GM18505 (cell line): ENCODE data around the gene AFAP1L2.

ENCODE experiments used
- ATAC-seq: cut with Tn5 transposase; IDR thresholded peaks from one replicate; pipeline ENCODE4 v1.9.1; 2021; ENCODE audit not compliant: unreplicated experiment
- POLR2A ChIP-seq: IDR thresholded peaks from 4 replicates; pipeline ENCODE4 v1.6.1; 2011; ENCODE audit warnings: borderline replicate concordance; ENCODE audit not compliant: insufficient read depth, insufficient read length; ENCODE audit errors: extremely low read depth

The AFAP1L2 gene

DNA sequence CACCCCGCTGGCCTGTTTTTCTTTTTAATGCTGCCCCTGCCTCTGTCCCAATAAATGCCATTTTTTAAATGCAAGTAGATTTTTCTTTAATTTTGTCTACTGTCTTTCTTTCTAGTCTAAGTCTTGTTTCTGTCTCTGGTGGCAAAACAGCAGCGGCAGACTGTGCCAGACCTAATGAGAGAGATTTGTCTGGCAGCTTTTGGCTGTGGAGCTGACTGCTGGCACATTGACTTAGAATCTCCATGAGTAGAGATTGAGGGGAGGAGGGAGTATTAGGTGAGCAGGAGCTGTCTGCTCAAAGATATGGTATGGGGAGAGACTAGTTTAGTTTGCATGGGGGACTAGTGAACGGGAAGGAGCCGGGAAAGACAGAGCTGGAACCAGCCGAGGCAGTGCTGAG, 152.2 kb downstream of the AFAP1L2 start:
- no peak for ATAC-seq

DNA sequence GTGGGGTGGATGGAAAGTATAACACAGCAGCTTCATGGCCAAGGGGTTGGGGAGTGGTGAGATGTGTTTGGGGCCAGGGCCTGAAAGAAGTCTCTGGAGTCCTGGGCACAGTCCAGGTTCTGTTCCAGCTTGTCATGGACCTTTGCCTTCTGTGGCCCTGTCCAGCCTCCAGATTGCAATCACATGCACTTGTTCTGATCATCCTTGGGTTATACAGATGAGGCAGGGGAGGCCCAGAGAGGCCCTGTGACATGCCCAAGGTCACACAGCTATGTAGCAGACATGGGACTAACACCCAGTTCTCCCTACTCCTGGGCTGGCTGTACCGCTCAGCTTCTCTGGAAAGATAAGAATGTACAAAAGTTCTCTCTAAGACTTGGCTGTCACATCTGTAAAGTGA, 153.6 kb downstream of the AFAP1L2 start:
- no peak for ATAC-seq
- no peak for TF ChIP-seq POLR2A

More for the DNA sequence above, 152.2 kb downstream of the AFAP1L2 start:
- no peak for TF ChIP-seq POLR2A

DNA sequence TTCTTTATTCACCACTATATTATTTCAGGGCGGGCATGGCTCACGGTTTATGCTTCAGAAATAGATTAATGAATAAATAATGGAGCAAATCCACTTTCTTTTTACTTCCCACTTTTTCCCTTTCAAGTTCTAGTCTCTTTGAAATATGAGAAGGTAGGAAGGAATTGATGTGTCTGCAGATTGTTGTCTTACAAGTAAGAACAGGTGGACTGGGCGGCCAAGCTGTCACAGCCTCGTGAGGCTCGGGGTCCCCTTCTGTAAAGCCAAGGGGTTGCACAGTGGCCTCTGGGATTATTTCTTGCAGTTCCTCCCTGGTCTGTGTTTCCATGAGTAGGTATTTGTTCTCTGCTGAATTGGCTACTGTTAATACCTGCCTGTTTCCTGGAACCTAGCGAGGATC, 154.1 kb downstream of the AFAP1L2 start:
- no peak for ATAC-seq
- no peak for TF ChIP-seq POLR2A

DNA sequence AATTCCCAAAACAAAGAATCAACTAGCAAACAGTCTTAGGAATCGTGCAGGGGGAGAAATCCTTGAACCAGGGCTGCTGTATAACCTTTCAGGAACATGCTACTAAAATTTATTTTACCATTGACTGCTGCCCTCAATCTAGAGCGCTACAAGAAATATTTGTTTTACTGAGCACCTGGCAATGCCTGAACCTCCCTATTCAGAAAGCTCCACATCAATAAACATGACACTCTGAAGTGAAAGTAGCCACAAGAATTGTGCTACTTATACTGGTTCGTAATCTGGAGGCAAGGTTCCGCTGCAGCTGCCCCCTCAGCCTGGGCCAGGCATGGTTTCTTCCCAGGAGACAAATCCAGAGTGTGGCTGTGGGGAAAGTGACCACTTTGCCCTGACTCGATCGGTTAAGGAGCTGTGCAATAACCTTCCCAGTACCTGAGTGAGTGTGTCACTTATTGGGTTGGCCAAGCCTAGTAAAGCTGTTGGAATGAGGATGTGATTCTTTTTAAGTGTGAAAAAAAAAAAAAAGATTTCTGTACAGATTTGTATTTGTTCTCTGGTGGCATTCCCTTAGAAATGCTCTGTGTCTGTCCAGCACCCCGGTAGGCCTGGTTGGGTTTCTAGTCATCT, 157.5 kb downstream of the AFAP1L2 start:
- TF ChIP-seq POLR2A: no peak
- no peak for ATAC-seq

DNA sequence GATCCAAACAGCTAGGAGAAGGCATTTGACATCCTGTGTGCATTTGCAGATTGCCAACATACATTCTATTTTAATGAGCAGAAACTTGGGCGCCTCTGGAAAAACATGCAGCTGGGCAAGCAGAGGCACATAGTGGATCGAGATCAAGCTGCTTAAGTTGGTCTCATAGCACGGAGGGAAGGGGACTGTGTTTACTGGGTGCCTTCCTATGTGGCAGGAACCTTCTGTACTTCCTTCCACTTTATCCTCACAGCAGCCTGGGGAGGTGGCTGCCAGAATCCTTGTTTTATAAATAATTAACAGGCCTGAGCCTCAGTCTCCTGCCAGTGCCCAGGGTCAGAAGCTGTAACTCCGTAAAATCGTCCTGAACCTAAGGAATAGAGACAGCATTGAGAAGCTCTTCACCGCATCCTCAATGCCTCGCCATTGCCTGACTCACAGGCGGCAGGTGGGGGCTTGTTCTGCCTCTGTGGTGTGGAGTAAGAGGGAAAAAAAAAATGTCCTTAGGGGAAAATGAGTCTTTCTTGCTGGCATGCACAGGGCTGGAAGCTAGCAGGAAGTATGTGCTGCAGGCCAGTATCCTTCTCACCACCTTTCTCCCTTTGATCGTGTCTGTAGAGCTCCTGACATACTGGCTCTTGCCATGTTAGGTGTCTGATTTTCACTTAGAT, 159.0 kb downstream of the AFAP1L2 start:
- ATAC-seq: no peak
- TF ChIP-seq POLR2A: no peak
